Right ventricle myocardium superior (tissue), 1 donor: ENCODE measurements around the gene RTN4RL1. TPM values are rescaled to one million over a fixed set of nuclear protein-coding genes. Genes with fewer than 3 reads are reported as not detected.
A peak's percentile ranks its signal among the peaks of the same experiment; 100 is the strongest.

Source experiments
- ATAC-seq: fragments of 200-7000 bp; cut with Tn5 transposase; one replicate; pipeline ENCODE4 v1.9.1; 2020; ENCODE audit warnings: mild to moderate bottlenecking; ENCODE audit not compliant: poor library complexity
- DNase-seq: peaks from one replicate; pipeline ENCODE4 v3.0.0-alpha.2; 2020
- intact Hi-C: fragments of 100-400 bp; cut with DNase I; formaldehyde crosslinking; loops from one replicate; pipeline ENCODE4 v1.11.2; 2022
- total RNA-seq: library from RNA; stranded (reverse); fragmentation: NEBNext Ultra II Directional; extraction: Animal tissue kit (Norgen Biotek cat#: 25700); gene quantifications from one replicate; pipeline ENCODE4 v1.2.1, GENCODE V29; 2021
- donor health status: DM: no; HTN: yes; CAD: no; lungs with severe emphysema.

RTN4RL1 gene
- total RNA-seq, 1 donor from 2014 or later = 3.4 TPM

GRCh38 chr17:1972487-1973160 lies 52.5 kb downstream of the RTN4RL1 start:
- ATAC-seq (no peak), DNase-seq (no peak)
- intact Hi-C loops = no loop called here

DNA sequence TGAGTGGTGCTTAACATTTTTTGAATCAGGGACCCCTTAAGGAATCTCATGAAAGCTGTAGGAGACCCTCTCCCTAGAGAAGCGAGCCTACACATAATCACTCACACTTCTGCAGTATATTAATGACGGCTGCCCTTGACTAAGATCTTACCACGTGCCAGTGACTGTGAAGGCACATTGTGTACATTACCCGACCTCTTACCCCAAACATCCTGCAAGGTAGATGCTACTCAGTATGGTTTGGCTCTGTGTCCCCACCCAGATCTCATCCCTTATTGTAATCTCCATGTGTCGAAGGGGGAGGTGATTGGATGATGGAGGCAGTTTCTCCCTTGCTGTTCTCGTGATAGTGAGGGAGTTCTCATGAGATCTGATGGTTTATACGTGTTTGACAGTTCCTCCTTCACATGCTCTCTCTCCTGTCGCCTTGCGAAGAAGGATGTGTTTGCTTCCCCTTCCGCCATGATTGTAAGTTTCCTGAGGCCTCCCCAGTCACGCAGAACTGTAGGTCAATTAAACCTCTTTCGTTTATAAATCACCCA lies 54.2 kb downstream of the RTN4RL1 start:
- ATAC-seq = no peak
- intact Hi-C loops = no loop called here
- DNase-seq = no peak

DNA sequence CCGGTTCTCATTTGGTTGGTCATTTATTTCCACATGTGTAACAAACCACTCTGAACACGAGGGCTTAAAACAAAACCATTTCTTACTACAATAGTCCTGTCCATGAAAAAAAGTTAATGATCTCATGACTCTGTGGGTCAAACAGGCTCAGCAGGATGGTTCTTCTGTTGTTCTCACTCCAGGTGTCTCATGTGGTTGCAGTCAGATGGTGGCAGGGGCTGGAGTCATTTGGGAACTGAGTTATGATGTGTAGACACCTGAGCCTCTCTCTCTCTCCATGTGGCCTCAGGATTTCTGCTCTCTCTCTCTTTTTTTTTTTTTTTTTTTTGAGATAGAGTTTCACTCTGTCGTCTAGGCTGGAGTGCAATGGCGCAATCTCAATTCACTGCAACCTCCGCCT lies 55.4 kb downstream of the RTN4RL1 start:
- intact Hi-C loops = no loop called here
- ATAC-seq (no peak), DNase-seq (no peak)

- intact Hi-C loops = no loop called here
- DNase-seq = no peak
- no peak for ATAC-seq
Measured at GRCh38 chr17:1967213-1967612, 57.9 kb downstream of the RTN4RL1 start.

DNA sequence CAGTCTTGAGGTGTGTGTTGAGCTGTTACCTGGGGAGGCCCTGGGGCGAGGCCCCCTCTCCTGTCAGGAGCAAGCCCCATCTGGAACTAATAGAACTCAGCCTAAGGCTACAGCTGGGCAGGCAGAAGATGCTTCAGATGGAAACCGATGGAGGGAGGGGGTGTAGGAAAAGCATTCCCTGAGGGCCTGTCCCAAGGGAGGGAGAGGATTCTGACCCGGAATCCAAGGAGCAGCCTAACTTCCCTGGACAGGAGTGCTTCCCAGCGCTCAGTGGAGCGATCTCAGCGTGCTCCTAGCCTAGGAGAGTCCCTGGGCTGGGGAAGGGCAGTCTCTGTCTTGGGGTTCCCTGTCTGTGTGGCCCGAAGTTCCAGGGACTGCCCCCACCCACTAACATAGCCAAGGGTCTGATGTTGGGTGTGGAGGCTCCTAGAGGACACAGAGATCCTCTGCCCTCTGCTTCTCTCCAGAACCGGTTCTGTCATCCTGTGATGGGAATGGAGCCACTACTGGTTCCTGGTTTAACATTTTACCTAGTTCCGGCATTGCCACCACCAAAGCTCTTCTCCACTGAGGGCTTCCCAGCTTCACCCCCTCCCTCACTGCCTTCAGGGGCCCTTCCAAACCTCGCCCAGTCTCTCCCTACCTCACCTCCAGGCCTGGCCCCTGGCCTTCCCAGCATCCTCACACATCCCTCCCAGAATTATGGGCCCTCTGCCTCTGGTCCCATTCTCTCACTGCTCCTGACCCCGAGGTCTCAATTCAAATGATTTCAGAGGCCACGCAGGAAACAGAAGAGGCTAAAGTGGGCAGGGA lies 58.7 kb downstream of the RTN4RL1 start:
- intact Hi-C loops = no loop called here
- no peak for ATAC-seq
- DNase-seq = no peak

DNA sequence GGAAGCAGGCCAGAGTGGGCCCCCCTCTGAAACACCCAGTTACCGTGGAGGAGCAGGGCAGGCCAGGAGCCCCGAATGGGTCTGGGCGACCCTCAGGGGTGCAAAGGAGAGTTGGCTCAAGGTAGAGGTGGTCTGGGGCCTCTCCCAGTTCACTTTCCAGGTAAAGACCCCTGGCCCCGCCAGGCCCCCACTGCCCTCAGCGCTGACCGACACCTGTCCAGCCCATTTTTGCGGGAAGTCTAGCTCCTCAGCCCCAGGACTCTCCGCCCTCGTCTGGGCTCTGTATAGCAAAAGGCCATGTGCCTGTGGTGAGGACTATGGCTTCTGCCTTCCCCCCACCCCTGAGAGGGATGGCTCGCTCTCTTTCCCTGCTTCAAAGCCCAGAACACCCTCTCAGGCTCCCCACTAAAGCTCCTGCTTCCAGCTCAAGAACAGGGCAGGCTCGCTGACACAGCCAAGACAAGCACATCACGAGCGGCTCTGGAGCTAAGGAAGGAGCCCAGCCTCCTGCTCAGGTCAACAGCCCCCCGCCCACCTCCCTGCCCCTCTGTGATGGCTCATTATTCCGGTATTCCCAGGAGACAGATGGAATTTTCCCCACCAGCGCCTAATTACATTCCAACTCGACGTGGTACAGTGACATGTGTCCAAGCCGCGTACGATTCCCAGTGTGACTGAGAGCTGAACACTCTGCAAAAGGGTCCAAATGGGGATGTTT lies 59.4 kb downstream of the RTN4RL1 start:
- ATAC-seq (no peak), DNase-seq (no peak)
- intact Hi-C loops = no loop called here

- intact Hi-C loops = no loop called here
- no peak for ATAC-seq
- no peak for DNase-seq
Measured at GRCh38 chr17:1963250-1963649, 61.9 kb downstream of the RTN4RL1 start.

DNA sequence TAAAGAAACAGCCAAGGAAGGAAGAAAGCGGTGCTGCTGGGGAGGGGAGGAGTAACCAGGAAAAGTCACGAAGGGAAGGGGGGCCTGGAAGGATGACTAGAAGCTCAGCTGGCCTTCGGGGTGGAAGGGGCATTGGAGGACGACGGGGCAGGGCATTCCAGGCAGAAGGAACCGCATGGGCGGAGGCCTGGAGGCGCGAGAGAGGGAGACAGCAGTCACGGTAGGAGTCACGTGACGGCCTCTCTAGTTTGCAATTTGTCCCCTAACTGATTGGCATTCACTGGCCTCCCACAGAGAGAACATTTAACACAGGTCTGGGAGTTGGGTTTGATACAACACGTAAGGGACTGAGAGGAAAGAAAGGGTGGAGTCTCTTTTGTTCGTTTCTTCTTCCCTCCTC lies 63.9 kb downstream of the RTN4RL1 start:
- ATAC-seq (no peak), DNase-seq (no peak)
- intact Hi-C loops = no loop called here

DNA sequence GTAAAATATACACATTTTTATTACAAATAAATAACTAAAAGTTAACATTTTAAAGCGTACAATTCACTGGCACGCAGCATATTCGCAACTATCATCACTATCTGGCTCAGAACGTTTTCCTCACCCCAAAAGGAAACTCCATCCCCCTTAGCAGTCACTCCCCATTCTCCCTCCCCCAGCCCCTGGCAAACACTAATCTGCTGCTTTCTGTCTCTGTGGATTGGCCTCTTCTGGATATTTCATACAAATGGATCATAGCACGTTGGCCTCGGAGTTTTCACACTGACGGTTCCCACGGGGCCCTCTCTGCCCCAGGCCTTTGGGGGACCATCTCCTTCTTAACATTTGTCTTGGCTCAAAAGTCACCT lies 64.6 kb downstream of the RTN4RL1 start:
- no peak for ATAC-seq

DNA sequence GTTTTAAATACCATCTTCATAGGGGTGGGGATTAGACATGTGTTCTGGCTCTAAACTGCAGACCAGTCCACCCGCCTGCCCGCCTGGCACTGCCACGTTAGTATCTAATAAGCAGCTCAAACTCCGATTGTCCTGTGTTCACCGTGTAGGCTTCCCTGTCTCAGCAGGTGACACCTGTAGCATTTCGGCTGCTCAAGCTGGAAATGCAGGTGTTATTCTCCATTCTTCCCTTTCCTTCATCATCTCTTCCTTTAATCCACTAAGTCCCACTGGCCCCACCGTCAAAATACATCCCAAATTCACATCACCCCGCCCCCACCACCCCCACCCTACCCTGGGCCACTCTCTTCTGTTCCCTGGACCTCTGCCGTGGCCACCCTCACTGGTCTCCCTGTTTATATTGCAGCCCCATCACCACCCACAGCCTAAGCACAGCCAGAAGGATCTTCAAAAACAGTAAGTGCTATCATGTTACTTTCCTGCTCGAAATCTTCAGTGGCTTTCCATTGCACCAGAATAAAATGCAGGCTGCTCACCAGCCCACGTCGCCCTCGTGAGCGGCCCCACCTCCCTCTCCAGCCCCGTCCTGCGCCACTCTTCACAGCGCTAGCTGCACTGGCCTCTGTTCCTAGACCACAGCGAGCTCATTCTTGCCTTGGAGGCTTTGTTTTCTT lies 65.1 kb downstream of the RTN4RL1 start:
- DNase-seq (no peak), ATAC-seq (peak; percentile 58)
- intact Hi-C loops = no loop called here

More for the DNA sequence above, 64.6 kb downstream of the RTN4RL1 start:
- intact Hi-C loops = no loop called here
- DNase-seq = no peak

GRCh38 chr17:1958134-1958881 lies 66.8 kb downstream of the RTN4RL1 start:
- intact Hi-C loops = no loop called here
- DNase-seq (peak; percentile 47), ATAC-seq (peak; percentile 60)

DNA sequence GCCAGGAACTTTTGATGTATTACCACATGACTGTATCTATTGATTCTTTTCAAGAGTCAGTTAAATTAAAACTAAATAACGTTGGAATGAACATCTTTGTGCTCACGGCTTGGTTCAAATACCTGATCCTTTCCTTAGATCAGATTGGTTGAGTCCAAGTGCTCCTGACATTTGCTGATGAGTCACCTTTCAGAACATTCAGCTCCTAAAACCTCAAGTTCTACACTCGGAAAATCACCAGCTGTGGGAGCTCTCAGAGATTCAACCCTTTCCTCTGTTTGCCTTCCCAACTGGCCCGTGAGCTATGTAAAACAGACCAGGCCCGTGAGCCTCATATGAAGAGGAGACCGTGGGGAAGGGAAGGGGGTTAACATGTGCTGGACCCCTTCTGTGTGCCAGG lies 68.1 kb downstream of the RTN4RL1 start:
- no peak for ATAC-seq
- DNase-seq = no peak
- intact Hi-C loops = no loop called here

GRCh38 chr17:1956134-1956533 lies 69.0 kb downstream of the RTN4RL1 start:
- DNase-seq = no peak
- intact Hi-C loops = no loop called here
- ATAC-seq = no peak

DNA sequence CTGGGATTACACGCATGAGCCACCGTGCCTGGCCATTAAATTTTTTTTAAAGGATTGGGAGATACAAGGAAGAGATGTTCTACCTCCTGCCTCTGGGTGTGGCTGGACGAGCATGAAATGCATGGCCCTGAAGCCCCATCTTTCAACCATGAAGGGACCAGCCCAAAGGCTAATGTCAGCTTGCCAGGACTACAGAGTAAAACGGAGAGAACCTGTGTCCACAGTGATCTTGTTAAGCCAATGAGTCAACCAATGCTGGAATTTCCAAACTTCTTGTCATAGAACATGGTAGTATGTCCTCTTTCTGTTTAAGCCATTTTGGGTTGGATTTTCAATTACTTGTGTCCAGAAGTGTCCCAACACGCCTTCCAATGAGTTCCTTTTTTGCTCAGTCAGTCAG lies 71.3 kb downstream of the RTN4RL1 start:
- no peak for DNase-seq
- ATAC-seq = no peak
- intact Hi-C loops = no loop called here

- intact Hi-C loops = no loop called here
- no peak for ATAC-seq
- DNase-seq = no peak
Measured at GRCh38 chr17:1951920-1952319, 73.2 kb downstream of the RTN4RL1 start.

DNA sequence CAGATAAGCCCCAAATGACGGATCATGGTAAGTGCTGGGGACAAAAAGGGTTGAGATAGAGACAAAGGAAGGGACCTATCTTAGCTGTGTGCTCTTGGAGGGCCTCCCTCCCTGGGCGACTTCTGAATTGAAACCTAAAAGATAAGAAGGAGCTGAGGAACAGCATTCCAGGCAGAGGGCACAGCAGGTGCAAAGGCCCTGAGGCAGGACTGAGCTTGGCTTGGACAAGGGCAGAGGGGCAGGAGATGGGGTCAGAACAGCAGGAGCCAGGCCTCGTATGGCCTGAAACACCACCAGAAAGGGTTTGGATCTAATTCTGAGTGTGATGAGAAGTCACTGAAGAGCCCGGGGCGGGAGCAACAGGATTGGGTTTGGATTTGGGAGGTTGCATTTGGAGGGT lies 75.4 kb downstream of the RTN4RL1 start:
- intact Hi-C loops = no loop called here
- DNase-seq = no peak
- no peak for ATAC-seq

GRCh38 chr17:1948517-1948825 lies 76.7 kb downstream of the RTN4RL1 start:
- DNase-seq (no peak), ATAC-seq (no peak)
- intact Hi-C loops = no loop called here

DNA sequence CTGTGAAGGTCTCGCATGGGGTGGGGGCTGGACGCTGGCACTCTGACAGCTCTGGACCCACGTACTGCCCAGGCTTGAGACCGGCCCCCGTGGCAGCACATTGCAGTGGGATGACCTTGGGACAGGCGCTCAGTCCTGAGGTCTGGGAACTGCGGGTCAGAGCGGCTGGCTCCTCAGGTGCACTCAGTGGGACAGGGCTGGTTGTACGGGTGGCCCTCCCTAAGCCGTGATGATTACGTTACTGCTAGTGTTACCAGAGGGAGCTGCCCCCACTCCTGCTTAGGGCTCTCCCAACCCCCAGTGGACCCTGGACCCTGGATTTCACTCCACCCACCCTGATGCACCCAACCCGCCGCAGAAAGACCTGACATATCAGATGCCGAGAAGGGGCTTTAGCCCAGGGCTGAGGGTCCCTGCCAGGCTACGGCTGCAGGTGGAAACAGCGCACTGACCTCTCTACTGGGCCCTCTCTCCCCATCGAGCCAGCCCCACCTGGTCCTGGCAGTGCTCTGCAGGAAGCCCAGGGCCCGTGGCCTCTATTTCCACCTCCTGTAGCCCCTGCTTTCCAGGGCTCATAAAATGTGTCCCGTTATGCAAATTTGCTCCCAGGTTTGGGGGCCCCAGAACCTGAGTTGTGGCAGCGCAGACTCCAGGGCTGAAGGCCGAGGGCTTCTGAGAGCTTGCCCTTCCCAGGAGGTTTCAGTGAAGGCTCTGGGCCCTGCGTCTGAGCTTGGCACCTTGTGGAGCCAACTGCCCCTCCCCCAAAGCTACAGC lies 77.2 kb downstream of the RTN4RL1 start:
- ATAC-seq (peak; percentile 79), DNase-seq (peak; percentile 49)
- intact Hi-C loops = no loop called here
